ENCODE measurements around the gene TDRD5.

Gene TDRD5

DNA sequence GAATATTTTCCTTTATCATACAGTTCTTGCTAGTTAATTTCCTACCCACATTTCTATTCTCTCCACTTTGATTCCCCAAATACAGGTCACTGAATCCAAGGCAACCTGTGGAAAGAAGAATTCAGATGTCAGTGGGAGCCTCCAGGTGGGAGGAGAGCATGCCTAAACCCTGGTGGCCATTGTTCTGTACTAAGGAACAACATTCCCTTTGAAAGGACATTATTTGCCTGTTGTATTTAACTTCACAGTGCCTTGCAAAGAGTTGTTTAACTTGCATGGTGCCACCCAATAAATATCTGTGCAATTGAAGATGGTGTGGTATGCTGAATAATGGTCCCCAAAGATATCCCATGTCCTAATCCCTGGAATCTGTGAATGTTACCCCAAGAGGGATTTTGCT, 37.2 kb upstream of the TDRD5 start:
- TF ChIP-seq, protein P1, sequence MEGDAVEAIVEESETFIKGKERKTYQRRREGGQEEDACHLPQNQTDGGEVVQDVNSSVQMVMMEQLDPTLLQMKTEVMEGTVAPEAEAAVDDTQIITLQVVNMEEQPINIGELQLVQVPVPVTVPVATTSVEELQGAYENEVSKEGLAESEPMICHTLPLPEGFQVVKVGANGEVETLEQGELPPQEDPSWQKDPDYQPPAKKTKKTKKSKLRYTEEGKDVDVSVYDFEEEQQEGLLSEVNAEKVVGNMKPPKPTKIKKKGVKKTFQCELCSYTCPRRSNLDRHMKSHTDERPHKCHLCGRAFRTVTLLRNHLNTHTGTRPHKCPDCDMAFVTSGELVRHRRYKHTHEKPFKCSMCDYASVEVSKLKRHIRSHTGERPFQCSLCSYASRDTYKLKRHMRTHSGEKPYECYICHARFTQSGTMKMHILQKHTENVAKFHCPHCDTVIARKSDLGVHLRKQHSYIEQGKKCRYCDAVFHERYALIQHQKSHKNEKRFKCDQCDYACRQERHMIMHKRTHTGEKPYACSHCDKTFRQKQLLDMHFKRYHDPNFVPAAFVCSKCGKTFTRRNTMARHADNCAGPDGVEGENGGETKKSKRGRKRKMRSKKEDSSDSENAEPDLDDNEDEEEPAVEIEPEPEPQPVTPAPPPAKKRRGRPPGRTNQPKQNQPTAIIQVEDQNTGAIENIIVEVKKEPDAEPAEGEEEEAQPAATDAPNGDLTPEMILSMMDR (IDR thresholded peaks at IDR 0.05; ENCODE audit: low read depth, low read length): no peak
- DNase-seq (ENCODE audit: low read depth in 2 of 2): no peak
- H3K4me3 ChIP-seq (replicated peaks in 1 of 2; ENCODE audit: low read depth in 2 of 2, low read length in 2 of 2): no peak overlapping the region

GRCh38 chr1:179558078-179558477, 33.6 kb upstream of the TDRD5 start:
- no peak for DNase-seq (ENCODE audit: low read depth in 2 of 2)
- TF ChIP-seq, protein P1 (IDR thresholded peaks at IDR 0.05; ENCODE audit: low read depth, low read length): no peak
- no peak overlapping the region for H3K4me3 ChIP-seq (replicated peaks in 1 of 2; ENCODE audit: low read depth in 2 of 2, low read length in 2 of 2)

DNA sequence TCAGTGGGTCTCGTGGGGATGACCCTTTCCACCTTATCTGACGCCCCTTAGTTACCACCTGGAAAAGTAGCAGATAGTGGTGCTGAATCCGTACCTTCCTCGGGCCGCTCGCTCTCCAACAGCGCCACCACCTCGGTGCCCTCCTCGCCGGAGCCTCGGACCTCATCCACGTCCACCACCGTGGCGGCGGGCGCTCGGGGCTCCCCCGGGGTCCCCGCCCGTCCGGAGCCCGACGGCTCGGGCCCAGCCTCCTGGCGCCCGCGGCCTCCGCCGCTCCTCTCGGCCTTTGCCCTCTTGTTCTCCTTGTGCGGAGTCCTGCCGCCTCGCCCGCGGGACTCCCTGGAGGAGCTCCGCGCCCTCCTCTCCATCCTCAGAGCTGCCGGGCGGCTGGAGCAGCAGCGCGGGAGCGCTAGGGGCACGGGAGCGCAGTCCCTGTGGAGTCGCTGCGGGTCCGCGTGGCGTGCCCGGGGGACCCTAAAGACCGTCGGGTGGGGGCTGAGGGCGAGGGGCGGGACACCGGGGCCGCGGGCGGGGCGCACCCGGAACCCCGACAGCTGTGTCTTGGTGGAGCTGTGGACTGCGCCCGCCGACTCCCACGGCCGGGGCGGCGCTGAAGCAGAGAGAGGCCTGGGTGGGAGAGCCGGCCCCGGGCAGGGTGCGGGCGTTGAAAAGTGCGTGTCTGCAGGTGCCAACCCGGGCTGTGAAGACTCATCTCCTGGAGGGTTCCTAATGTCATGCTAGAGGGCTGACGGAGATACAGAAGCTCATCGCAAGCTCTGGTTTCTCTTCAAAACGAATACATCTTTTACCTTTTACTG, 15.9 kb upstream of the TDRD5 start, which contains the start of gene NPHS2:
NPHS2 (minus strand) TSS at position 452 of the 818 bp plus-strand sequence; CDS start at position 368, 84 bp downstream.
- no peak for DNase-seq (ENCODE audit: low read depth in 2 of 2)
- H3K4me3 ChIP-seq (replicated peaks in 1 of 2; ENCODE audit: low read depth in 2 of 2, low read length in 2 of 2): no peak within 1 kb of the TSS
- TF ChIP-seq, protein P1 (IDR thresholded peaks at IDR 0.05; ENCODE audit: low read depth, low read length): no peak

- TF ChIP-seq, protein P1 (IDR thresholded peaks at IDR 0.05; ENCODE audit: low read depth, low read length): no peak
- no peak overlapping the region for H3K4me3 ChIP-seq (replicated peaks in 1 of 2; ENCODE audit: low read depth in 2 of 2, low read length in 2 of 2)
Measured at GRCh38 chr1:179576509-179576908, 15.1 kb upstream of the TDRD5 start.

GRCh38 chr1:179583771-179584320, 7.8 kb upstream of the TDRD5 start:
- H3K4me3 ChIP-seq (replicated peaks in 1 of 2; ENCODE audit: low read depth in 2 of 2, low read length in 2 of 2): no peak overlapping the region
- no peak for DNase-seq (ENCODE audit: low read depth in 2 of 2)
- TF ChIP-seq, protein P1 (IDR thresholded peaks at IDR 0.05; ENCODE audit: low read depth, low read length): no peak

More at GRCh38 chr1:179576509-179576908, 15.1 kb upstream of the TDRD5 start:
- no peak for DNase-seq (ENCODE audit: low read depth in 2 of 2)

DNA sequence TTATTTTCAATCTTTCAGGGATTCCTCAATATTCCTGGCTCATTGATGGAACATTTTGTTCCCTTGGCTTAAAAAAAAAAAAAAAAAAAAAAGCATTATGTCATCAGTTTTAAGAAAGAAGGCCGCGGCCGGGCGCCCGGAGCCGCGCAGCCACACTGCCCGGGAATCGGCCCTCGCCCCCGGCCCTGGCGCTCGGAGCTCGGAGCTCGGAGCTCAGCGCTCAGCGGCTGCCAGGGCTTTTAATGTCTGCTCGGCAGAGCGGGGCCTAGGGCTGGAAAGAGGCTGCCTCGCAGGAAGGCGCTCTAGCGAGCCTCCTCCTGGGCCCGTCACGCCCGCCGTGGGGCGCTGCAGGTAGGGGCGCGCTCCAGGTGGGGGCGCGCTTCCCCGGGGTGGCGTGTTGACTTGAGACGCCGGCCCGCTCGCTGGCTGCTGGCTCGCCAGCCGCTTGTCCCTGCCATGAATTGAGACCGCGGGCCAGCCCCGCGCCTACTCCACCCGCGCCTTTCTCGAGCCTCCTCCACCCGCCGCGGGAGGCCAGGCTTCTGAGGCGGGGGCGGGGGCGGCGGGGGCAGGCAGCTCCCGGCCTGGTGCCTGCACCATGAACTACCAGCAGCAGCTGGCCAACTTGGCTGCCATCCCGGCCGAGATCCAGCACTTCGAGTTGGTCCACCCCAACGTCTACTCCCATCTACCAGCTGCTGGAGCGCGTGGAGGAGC, 5.4 kb upstream of the TDRD5 start:
- peak overlapping the region; percentile 11 to 34 for H3K4me3 ChIP-seq (replicated peaks in 1 of 2; ENCODE audit: low read depth in 2 of 2, low read length in 2 of 2)
- peak; percentile 31 to 49 for DNase-seq (ENCODE audit: low read depth in 2 of 2)
- TF ChIP-seq, protein P1 (IDR thresholded peaks at IDR 0.05; ENCODE audit: low read depth, low read length): peak; percentile 18

Data from cardiac fibroblast (primary cell).